ENCODE results near the gene FAM168A. TPM values are rescaled to one million over a fixed set of nuclear protein-coding genes. Genes with fewer than 3 reads are reported as not detected.

FAM168A gene
- total RNA-seq, 1 donor from 2014 or later: 21.4 TPM

DNA sequence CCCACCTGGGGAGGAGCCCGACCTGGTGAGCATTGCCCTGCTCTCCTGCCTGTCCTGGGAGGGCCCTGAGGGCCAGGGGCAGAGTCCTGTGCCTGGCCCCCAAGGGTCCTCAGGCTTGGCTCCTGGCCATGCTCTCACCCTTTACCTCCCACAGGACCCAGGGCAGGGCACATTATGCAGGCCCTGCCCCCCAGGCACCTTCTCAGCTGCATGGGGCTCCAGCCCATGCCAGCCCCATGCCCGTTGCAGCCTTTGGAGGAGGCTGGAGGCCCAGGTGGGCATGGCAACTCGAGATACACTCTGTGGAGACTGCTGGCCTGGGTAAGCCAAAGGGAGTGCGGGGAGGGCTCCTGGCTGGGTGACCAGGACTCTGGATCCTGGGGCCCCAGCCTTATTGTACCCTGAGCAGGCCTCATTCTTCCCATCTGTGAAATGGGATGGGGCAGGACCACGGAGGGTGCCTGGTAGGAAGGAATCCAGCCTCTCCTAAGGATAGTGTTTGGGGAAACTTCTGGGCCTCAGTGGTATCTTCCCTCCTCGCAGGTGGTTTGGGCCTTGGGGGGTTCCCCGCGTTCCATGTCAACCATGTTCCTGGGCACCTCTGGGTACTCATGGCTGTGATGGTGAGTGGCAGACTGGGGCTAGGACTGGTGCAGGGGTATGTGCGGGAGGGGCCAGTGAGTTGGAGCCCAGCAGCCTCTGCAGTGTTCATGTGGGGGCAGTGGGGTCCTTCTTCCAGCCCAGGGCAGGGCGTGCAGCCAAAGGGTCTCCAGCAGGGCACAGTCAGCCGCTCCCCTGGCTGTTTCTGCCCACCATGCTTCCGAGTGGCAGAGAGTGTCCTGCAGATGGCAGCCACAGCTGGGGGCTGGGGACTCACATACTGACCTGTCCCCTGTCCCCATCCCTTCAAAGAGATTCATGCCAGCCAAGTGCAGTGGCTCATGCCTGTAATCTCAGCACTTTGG, 207.0 kb downstream of the FAM168A start:
- intact Hi-C loops (cut with DNase I): no loop called here
- no peaks in the 10 kb centered on the region for H3K36me3 ChIP-seq
- peaks cover 35% of the 10 kb centered on the region for H3K4me1 ChIP-seq
- no peak for TF ChIP-seq POLR2A (IDR thresholded peaks at IDR 0.05)
- no peak for TF ChIP-seq POLR2AphosphoS5 (IDR thresholded peaks at IDR 0.05; ENCODE audit: insufficient read depth in 1 of 2, low read depth in 1 of 2)
- TF ChIP-seq, protein P1, sequence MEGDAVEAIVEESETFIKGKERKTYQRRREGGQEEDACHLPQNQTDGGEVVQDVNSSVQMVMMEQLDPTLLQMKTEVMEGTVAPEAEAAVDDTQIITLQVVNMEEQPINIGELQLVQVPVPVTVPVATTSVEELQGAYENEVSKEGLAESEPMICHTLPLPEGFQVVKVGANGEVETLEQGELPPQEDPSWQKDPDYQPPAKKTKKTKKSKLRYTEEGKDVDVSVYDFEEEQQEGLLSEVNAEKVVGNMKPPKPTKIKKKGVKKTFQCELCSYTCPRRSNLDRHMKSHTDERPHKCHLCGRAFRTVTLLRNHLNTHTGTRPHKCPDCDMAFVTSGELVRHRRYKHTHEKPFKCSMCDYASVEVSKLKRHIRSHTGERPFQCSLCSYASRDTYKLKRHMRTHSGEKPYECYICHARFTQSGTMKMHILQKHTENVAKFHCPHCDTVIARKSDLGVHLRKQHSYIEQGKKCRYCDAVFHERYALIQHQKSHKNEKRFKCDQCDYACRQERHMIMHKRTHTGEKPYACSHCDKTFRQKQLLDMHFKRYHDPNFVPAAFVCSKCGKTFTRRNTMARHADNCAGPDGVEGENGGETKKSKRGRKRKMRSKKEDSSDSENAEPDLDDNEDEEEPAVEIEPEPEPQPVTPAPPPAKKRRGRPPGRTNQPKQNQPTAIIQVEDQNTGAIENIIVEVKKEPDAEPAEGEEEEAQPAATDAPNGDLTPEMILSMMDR (IDR thresholded peaks at IDR 0.05): no peak
- H3K4me3 ChIP-seq: no peak overlapping the region
- no peaks in the 10 kb centered on the region for H3K9me3 ChIP-seq
- H3K27me3 ChIP-seq: no peaks in the 10 kb centered on the region
- DNase-seq (ENCODE audit: extremely low spot score in 2 of 2): no peak
- no peak overlapping the region for H3K27ac ChIP-seq

DNA sequence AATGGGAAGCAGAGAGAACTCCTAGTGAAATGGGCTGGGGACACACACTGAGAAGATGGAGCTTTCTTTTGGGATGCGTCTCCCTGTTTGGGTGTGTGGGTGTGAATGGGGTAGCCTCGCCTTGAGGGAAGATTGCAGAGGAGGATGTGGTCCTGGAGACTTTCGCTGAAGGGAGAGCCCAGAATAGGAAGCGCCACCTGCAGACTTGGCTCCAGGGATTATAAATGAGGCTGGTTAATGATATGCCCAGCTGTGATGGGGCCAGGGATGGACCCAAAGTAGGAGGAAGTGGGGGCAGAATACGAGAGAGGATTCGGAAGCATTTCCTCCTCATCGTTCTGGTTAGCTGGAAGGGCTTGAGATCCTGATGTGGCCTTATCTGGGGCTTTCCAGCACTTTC, 208.0 kb downstream of the FAM168A start:
- TF ChIP-seq, protein P1 (IDR thresholded peaks at IDR 0.05): no peak
- no peak for TF ChIP-seq POLR2AphosphoS5 (IDR thresholded peaks at IDR 0.05; ENCODE audit: insufficient read depth in 1 of 2, low read depth in 1 of 2)
- no peak for TF ChIP-seq POLR2A (IDR thresholded peaks at IDR 0.05)
- Histone ChIP-seq H3K36me3 (no peaks in the 10 kb centered on the region), H3K4me3 (no peak overlapping the region), H3K4me1 (peaks cover 45% of the 10 kb centered on the region), H3K9me3 (no peaks in the 10 kb centered on the region), H3K27me3 (no peaks in the 10 kb centered on the region), H3K27ac (no peak overlapping the region)
- intact Hi-C loops (cut with DNase I): no loop called here
- DNase-seq (ENCODE audit: extremely low spot score in 2 of 2): no peak

DNA sequence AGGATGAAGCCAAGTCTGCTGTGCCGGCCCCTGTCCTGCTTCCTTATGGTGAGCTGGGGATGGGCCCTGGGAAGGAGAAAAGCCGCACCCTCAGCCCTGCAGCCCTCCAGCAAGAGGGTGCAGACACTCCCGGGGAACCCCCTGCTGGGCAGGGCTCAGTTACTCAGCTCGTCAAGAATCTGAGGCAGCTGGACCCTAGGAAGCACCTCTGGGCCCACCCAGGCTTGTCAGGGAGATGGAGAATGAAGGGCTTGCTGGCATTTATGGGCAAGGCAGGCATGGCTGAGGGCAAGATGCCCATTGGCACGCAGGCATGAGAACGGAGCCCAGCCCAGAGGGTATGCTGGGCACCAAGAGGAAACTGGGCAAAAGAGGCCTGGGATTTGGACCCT, 208.8 kb downstream of the FAM168A start:
- H3K36me3 ChIP-seq: no peaks in the 10 kb centered on the region
- peaks cover 53% of the 10 kb centered on the region for H3K4me1 ChIP-seq
- no peaks in the 10 kb centered on the region for H3K27me3 ChIP-seq
- no peaks in the 10 kb centered on the region for H3K9me3 ChIP-seq
- no peak for DNase-seq (ENCODE audit: extremely low spot score in 2 of 2)
- TF ChIP-seq POLR2AphosphoS5 (IDR thresholded peaks at IDR 0.05; ENCODE audit: insufficient read depth in 1 of 2, low read depth in 1 of 2) (no peak), POLR2A (IDR thresholded peaks at IDR 0.05) (no peak)
- TF ChIP-seq, protein P1 (IDR thresholded peaks at IDR 0.05): no peak
- intact Hi-C loops (cut with DNase I): no loop called here
- no peak overlapping the region for H3K4me3 ChIP-seq
- H3K27ac ChIP-seq: no peak overlapping the region

DNA sequence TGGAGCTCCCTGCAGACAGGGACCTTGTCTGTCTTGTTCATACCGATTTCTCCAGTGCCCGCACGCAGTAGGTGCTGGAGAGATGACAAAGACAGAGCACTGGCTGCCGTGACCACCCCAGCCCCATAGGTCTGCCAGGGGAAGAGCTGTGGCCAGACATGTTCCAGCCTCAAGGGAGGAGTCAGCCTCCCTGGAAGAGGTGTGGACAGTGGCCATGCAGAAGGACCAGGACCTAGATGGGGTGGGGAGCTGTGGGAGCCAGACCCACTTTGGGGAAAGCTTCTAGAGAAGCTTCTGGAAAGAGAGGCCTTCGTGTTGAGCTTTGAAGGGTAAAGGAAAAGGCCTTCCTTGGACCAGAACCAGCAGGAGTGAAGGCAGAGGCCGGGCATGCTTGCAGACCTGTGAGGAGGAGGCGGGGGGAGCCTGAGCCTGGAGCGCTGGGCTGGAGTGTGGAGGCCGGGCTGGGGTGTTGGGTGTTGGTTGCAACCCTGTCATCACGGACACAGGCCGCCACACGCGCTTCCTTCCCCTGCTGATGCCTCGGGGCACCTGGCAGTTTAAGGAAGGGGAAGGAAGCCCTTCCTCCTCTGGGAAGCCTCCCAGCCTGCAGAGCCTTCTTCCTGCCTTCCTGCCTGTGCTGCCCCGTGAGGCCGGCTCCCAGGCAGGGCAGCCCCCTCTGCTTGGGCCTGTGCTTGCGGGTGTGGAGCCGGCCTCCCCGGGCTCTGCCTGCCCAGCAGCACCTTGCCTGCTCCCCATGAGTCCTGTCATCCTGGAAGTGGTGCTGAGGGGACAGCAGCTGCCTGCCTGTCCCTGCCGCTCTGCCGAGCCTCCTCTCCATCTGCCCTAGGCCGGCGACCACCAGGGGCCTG, 209.4 kb downstream of the FAM168A start:
- no peak for DNase-seq (ENCODE audit: extremely low spot score in 2 of 2)
- no peak overlapping the region for H3K4me3 ChIP-seq
- peaks cover 59% of the 10 kb centered on the region for H3K4me1 ChIP-seq
- TF ChIP-seq POLR2AphosphoS5 (IDR thresholded peaks at IDR 0.05; ENCODE audit: insufficient read depth in 1 of 2, low read depth in 1 of 2) (no peak), POLR2A (IDR thresholded peaks at IDR 0.05) (no peak)
- TF ChIP-seq, protein P1 (IDR thresholded peaks at IDR 0.05): no peak
- intact Hi-C loops (cut with DNase I): no loop called here
- no peaks in the 10 kb centered on the region for H3K27me3 ChIP-seq
- H3K27ac ChIP-seq: no peak overlapping the region
- no peaks in the 10 kb centered on the region for H3K36me3 ChIP-seq
- H3K9me3 ChIP-seq: no peaks in the 10 kb centered on the region
